AG08395 (cell line): ENCODE results near the gene ZNF521.
A peak's percentile ranks its signal among the peaks of the same experiment; 100 is the strongest.

ENCODE experiments used
- DNase-seq: peaks from one replicate; pipeline ENCODE4 v3.0.0; 2012; ENCODE audit warnings: mixed read lengths, low spot score

ZNF521 gene

GRCh38 chr18:25125680-25126079 lies 226.3 kb downstream of the ZNF521 start:
- DNase-seq = no peak

DNA sequence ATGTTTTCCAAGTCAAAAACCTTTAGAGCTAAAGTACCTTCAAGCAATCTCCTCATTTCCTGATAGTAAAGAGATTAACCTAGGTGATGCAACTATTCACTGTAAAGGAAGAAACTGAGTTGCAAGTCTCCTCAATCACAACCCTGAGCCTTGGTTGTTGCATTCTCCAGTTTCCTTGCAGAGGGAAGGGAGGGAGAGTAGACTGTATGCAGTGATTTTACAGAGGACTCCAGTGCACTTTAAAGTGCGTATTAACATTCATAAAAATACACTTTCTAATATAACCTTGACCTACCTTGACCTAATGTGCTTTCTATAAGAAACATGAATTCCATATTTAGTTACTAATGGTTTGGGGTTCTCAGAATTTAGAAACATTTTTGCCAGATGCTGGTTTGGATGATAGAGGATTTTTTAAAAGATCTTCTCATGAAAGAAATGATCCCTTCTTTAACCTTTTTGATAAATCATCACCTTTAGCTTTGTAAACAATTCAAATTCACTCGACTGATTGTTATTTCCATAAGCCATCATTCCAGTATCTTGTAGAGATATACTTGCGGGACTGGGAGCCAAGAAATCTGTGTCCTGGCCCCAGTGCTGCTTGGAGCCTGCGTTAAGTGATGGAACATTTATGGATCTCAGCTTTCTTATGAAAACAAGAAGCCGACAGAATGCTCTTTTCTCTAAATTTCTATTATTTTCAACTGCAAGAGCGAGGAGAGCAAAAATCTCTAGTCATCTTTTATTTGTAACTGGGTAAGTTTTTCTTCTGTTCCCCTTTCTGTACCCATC lies 228.3 kb downstream of the ZNF521 start:
- DNase-seq = no peak

- DNase-seq = no peak
Measured at GRCh38 chr18:25121442-25121841, 230.5 kb downstream of the ZNF521 start.

- no peak for DNase-seq
Measured at GRCh38 chr18:25113566-25113965, 238.4 kb downstream of the ZNF521 start.

DNA sequence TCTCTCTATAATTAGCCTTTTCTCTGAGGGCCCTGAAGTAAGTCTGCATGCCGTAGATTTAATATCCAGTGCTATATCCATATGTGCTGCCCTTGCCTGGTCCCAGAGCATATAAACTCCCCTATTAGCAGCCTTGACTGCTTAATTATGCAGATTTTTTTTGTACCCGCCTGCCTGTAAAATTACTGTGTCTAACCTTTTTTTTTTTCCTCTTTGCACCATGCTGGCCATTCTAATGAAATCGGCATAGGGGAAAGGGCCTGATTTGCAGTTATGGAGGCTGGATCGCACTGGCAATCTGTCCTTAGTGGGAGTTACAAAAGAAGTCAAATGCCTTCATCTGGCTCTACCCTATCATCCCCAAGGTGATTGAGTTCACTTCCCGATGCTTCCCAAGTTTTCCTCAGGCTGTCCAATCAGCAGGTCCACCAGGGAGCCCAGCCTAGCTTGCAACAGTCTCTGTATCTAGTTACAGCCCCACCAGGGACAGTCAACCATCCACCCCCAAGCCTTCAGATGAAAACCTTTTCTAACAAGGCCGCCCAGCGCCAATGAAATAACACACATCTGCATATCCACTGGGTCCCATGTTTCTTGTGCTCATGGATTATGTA lies 239.0 kb downstream of the ZNF521 start:
- DNase-seq = no peak

GRCh38 chr18:25111377-25112288 lies 240.3 kb downstream of the ZNF521 start:
- no peak for DNase-seq

DNA sequence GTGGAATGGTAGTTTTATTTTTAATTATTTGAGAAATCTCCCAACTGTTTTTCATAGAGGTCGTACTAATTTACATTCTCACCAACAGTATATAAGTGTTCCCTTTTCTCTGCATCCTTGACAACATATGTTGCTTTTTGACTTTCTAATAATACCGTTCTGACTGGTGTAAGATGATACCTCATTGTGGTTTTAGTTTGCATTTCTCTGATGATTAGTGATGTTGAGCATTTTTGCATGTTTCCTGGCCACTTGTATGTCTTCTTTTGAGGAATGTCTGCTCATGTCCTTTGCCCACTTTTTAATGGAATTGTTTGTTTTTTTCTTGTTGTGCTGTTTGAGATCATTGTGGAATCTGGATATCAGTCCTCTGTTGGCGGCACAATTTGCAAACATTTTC lies 242.5 kb downstream of the ZNF521 start:
- DNase-seq = no peak

- DNase-seq = no peak
Measured at GRCh38 chr18:25103468-25104155, 248.4 kb downstream of the ZNF521 start.

DNA sequence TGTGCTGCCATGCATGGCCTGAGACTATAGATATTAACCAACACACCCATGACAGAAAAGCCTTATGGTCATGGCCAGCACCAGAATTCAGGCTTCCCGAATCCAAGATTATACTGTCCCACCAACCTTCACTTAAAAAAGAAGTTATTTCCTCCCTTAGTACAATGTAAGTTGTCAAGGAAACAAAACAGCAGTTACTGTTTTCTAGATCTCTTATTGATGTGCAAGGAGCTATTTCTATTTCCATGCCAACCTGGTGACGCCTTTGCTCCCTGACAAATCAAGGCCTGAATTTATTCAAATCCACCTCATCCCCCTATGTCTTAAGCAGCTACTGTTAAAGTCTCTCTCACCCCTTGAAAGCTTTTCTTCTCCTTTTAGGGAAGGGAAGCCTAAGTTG lies 249.3 kb downstream of the ZNF521 start:
- DNase-seq = no peak

DNA sequence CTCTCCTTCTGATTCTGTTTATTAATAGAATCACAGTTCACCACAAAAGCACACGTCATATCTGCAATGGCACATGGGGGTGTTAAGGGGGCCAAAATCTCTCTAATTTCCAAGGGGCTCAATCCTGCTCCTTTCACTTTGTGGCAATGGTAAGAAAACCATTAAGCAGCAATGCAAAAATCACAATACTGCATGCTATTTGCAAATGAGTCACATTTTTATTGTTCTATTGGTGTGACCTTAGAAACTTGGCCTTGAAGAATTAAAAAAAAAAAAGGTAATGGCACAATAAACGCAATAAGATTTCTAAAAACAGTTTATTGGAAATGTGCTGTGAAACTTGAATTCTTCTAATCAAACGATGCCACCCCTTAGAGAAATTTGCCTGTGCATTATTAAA lies 251.5 kb downstream of the ZNF521 start:
- DNase-seq = no peak

DNA sequence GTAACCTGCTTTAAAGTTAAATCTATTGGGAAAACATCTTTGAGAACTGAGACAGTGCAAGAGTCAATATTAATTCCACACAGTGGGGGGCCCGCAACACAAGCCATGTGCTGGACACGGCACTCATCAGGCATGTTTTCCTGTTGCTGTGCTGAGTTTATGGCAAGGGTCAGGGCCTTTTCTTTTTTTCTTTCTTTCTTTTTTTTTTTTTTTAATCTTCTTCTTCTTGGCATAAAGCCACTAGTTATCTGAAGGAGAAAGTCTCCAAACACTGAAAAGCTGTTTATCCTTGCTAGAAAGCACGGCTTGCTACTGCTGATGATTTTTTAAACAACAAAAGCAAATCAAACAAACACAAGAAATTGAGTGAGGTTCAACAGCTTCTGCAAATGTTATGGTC lies 252.1 kb downstream of the ZNF521 start:
- peak; percentile 14 for DNase-seq

- DNase-seq = no peak
Measured at GRCh38 chr18:25097569-25098056, 254.4 kb downstream of the ZNF521 start.

DNA sequence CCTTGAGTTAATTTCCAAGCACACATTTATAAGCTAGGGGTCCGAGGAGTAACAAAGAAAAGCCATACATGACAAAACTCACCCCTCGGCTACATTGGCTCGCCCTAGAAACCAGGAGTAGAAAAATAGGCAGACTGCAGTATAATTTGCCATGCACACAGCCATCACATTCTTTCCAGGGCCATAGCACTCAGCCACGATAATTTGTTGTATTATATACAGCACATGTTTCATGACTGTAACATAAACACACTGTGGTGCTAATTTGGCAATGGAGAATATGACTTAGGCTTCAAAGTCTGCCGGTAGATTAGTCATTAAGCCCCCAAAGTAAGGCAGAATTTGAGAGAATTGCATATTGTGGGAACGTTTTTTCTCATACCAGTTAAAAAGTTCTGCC lies 254.9 kb downstream of the ZNF521 start:
- DNase-seq = no peak

- DNase-seq = no peak
Measured at GRCh38 chr18:25093141-25093540, 258.8 kb downstream of the ZNF521 start.

- no peak for DNase-seq
Measured at GRCh38 chr18:25089470-25089869, 262.5 kb downstream of the ZNF521 start.

DNA sequence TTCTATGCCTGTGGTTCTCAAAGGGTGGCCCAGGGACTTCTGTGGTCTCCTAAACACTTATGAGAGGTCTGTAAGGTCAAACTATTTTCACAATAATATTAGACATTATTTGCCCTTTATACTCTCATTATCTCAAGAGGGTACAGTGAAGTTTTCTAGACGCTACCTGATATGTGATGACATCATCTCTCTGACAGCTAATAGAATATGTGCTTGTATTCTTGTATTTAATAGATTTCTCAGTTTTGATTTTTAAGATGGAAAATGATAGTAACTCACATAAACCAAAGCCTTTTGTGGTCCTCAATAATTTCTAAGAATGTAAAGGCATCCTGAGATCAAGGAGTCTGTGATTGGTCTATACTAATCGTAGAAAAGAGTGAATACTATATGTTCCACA lies 265.1 kb downstream of the ZNF521 start:
- no peak for DNase-seq

- no peak for DNase-seq
Measured at GRCh38 chr18:25081001-25081400, 271.0 kb downstream of the ZNF521 start.

DNA sequence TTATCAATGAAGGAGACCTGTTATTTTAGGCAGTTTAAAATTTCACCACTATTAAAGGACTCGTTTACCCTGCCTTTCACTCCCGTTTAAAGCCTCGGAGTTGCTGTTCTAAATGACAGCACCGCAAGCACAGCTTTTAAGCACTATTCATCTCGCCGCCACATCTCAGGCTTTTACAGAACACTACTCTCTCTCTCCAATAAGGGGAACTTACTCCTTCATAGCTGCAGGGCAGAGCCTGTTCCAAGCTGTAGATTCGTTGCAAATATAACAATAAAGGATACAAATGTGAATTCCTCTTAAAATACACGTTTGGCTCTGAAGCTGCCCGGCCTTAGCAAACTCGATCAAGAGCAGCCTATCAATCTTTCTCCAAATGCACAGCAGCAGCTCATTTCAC lies 271.8 kb downstream of the ZNF521 start:
- no peak for DNase-seq

DNA sequence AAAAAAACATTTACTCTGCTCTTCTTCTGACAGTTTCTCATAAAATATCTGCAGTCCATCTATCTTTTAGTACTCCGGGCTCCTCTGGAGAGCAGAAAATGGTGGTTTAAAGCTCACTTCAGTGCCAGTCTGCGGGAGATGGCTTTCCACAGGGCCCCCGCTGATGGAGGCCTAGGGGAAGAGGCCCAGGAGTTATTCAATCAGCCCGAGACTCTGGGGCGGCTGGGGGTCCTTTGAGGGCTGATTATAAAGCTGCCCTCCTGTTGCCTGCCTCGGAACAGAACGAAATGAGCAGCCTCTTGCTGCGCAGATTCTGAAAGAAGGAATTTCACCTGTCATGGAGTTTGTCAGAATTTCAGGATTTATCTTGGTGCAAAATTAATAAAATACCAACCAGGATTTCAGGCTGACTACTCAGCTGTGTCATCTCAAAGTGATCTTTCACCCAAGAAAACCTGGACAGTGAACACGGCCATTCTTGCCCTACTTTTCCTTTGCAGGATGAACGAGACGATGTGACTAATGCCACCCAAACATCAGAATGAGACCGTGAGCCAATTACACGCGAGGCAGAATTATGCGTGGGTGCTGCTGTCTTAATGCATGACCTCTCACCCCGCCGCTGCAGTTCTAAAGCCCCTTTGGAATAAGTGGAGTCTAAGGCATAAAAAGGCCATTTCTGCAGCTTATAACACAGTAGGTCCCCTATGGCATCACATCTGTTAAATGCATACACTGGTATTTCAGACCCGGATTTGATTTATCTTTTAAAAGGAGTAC lies 273.8 kb downstream of the ZNF521 start:
- DNase-seq = no peak

DNA sequence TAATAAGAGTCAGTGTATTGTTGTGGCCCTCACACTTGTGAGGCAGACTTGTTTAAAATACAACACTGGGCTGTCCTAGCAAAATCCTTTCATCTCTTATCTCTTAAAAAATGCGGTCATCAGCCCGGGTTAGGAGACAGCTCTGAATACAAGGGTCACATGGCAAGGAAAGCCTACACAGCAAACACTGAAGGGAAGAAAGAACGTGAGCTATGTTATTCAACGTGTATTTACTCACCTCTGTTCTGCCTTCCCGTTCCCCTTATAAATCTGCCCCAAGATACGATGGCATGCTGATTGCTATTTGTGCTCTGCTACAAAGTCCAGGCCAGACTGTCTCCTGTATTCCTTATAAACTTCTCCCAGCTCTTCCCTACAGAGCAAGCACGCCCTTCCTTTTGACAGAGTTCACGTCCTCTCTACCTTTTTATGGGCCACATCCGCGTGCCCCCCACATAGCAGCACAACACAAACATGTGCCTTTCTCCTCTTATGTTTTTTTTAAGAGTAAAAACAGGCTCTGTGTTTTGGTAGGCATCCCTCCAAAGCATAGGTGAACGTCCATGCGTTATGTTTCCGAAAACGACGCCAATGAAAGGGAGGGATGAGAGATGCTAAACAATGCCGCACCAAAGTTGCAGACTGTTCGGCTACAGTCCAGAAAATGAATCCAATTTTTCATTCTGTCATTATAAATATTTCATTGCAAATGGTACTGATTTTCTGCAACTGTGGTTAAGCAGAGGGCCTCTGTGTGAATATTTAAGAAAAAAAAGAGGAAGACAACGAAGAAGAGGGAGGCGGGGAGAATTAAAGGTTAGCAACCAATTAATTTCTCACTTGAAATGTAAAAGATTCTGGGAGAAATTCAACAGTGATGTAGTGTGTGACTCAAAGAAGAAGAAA lies 274.7 kb downstream of the ZNF521 start:
- no peak for DNase-seq
